Activated CD4-positive, alpha-beta T cell treated with anti-CD3 and anti-CD28 coated beads, Interleukin-10, Interleukin-2, amounts not matched to agents 100 ng/mL and 50 ng/mL, durations not matched to agents 16 hours and 8 hours (primary cell): ENCODE data around the gene WNT7B.
"Not testable (repeated sequence)": the region's sequence is repeated elsewhere in the genome, so short reads cannot be mapped to it uniquely, and the experiment has no call there.

ENCODE experiments used
- DNase-seq: peaks from one replicate; pipeline ENCODE4 v3.0.0-alpha.2; 2020

The WNT7B gene

DNA sequence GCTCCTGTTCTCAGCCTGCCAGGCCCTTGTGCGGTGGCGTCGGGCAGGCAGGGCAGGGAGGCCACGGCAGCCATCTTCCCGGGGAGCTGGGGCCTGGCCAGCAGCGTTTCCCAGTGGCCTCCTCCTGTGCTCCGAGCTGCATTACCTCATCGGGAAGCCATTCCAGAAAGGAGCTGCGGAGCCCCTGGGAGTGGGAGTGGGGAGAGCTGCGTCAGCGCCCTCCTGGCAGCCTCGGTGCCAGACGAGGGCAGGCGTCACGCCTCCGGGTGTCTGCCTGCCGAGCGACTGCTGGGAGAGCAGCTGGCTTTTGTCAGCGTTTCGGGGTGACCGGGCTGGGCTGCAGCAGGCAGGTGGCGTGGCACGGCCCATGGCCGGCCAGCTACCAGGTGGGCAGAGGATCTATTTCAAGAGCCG lies 30.9 kb upstream of the WNT7B start:
- no peak for DNase-seq

DNA sequence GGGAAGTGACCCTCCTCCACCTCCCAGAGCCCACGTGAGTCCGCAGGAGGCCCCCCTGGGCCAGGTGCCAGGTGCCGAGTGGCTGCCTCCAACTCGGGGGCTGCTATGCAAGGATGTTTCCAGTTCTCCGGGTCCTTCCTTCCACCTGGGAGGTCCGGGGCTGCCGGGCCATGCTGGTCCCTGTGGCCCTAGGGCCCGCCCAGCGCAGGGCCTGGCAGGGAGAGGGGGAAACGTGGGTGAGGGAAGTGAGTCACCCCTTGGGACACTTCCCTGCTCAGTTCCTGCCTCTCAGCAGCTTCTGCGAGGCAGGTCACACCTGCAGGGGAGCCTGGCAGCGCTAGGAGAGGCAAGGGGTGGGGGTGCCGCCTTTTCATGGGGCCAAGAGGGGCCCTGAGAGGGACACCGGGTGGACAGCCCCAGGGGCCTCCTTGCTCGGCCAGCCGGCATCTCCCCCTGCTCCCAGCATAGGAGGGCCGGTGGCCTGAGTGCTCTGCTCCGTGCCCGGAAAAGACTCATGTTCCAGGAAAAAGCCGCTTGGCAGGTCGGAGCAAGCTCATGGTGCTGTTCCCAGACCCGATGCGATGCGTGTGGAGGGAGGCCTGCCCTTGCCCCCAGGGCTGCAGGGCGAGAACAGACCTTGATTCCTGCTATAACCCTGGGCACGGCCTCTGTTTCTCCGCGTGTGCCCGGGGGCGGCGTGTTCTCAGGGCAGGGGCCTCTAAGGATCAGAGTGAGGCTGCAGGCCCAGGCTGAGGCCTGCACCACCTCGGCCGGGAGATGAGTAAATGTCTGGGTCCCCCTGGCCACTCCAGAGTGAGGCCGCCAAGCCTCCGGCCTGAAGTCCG lies 30.3 kb upstream of the WNT7B start:
- DNase-seq = peak; percentile 23

DNA sequence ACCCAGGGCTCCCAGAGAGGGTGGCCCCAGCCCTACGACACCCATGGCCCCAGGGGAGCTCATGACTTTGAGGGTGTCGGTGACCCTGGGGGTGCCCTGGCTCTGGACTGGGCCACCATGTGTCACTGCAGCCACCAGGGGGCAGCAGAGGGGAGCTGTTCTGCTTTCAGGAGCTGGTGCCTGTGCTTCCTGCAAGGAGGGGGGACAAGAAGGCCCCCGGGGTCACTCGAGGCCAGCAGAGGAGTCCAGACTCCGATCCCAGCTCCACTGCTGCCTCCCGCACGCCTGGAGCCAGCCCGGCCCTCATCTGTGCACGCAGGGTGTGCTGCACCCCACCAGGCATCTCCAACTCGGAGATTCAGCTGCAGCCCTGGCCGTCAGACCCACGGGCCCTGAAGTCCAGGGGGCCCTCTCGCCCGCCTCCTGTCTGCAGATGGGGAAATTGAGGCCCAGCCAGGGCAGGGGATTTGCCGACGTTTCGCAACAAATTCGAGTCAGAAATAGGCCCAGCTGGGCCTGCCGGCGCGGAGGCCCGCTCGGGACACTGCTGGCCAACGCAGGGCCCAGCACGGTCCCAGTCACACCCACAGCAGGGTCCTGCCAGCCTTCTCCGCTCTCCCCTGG lies 29.5 kb upstream of the WNT7B start:
- DNase-seq = peak; percentile 86

DNA sequence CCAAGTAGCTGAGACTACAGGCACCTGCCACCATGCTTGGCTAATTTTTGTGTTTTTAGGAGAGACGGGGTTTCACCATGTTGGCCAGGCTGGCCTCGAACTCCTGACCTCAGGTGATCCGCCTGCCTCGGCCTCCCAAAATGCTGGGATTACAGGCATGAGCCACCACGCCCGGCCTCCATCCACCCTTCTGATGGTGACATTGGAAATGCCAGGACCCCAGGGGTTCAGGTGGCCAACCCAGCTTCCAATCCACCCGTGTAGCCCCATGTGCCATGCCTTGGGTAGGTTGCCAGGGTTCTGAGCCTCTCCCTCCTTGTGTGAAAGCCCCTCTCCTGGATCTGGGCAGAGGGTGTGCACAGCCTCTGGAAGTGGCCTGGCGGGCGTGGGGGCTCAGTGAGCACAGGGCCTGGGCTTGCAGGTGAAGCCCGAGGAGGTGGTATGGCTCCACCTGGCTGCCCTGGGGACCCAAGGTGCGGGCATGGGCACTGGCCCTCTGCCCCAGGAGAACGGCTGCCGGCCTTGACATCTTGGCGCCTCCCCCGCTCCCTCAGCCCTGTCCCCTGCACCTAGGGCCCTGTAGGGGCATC lies 28.2 kb upstream of the WNT7B start:
- not testable (repeated sequence) for DNase-seq

DNA sequence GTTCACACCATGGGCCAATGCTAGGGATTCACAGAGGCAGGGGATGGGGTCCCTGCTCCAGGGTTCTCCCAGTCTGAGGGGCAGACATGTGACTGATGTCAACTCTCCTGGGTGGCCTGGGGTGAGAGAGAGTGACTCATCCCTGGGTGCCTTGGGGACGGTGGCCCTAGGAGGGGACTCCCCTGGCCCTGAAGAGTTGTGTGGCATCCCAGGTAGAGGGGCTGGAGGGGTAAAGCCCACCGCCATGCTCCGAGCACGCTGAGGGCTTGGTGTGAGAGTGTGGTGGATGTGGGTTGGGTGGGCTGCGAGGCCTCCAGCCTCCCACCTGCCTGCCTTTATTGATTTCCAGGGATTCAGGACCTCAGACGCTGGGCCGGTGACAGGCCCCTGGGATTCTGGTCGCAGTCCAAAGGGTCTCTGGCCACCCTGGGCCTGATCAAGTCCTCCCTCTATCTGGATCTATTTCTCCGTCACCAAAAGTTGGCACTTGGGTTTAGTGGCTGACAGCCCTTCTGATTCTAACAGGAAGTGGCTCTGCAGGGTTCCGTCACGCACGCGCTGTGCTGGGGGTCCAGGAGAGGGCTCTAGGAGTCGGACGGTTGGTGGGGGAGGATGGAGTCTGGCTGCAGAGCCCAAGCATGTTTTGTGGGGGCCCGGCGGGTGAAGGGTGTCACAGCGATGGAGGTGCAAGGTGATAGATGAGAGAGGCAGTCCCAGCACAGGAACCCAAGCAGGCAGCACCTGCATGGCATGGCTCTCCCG lies 27.3 kb upstream of the WNT7B start:
- DNase-seq = no peak

DNA sequence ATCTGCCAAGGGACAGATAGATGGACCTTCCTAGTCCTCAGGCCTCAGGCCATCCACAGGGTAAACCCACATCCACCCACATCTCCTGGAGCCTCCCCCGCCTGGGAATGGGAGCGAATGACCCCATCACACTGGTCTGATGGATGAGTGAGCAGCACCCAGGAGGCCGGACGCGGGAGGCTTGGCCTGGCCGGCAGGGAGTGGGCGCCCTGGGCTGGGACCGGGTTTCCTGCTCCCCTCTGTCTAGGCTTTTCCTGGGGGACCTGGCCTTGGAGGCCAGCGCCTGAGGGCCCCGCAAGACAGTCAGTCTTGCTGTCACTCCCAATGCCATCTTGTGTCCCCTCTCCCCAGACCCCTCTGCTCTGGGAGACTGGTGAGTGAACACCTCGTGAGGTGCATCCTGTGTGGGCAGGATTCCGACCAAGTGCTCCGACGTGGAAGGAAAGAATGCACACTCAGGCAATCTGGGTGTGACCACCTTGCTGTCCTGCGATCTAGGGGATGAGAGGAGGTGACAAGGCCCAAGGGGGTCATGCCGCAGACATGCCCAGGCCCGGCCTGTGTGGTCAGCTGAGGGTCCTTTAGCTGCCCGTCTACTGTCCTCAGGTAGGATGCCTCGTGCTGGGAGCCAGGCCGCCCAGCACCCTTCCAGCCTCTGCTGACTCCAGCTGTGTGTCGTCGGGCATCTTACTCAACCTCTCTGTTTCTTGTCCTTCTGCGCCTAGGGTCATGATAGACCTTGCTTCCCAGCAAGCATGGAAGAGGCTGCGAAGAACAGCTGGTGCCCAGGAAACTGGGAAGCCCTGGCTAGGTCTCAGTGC lies 26.5 kb upstream of the WNT7B start:
- DNase-seq = no peak

DNA sequence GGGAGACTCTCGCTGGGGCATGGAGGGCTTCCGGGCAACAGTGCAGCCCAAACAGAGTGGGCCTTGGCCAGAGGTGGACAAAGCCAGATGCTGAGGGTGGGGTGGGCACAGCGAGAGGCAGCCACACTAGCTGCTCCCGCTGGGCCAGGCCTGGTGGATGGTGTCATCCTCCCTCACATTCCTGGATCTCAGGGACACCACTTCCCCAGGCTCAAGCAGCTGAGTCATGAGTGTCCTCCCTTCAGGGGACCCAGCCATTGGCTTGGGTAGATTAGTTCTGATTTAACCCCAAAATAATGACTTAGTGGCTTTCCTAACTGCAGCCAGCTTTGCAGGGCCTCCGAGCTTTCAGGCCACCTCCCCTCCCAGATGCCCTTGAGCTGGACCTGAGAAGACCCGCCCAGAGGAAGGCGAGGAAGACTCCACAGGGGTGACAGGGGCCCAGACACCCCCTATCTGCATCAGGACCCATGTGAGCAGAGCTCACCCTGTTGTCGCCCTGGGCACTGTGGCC lies 25.9 kb upstream of the WNT7B start:
- DNase-seq = no peak

DNA sequence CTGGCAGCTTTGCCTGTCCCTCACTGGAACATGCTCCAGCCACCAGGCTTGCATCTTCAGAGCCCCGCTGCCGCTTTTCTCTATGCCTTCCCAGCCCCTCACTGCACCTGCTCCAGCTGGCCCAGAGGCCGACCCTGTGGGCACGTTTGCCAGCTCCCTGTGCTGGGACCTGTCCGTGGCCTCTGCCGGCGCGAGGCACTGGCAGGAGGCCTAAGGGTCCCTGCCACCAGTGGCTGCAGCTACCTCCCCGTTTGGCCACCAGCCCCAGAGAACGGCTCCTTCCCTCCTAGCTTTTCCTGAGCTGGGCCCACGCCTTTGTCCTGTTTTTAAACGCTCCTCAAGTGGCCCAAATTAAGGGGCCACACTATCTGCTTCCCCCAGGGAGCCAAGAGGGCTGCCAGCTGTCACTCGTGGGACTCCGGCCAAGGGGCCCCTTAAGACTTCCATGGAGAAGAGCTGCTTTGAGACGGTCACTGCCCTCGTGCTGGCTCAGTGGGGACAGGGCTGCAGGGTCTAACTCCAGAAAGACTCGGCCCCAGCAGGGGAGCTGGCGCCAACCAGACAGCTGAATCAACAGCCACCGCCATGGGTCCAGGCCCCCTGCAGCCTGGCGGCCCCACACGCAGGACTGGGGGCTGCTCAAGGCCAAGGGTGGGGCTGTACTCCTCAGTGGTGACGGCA lies 24.6 kb upstream of the WNT7B start:
- no peak for DNase-seq

DNA sequence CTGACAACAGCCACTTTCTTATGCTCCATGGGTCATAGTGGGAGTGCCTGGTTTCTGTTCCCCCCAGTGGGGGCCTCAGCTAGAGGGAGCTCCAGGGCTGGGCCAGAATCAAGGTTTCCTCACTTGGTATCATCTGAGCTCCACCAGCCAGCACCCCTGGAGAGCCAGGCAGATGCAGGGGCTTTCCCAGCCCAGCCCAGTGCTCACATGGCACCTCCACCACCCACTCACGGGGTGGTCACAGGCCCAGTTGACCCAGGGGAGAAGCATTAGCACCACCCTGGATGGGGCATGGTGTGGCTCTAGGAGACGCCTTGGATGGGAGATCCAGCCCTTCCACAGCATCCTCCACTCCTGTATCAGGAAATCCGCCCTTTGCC lies 24.1 kb upstream of the WNT7B start:
- no peak for DNase-seq

DNA sequence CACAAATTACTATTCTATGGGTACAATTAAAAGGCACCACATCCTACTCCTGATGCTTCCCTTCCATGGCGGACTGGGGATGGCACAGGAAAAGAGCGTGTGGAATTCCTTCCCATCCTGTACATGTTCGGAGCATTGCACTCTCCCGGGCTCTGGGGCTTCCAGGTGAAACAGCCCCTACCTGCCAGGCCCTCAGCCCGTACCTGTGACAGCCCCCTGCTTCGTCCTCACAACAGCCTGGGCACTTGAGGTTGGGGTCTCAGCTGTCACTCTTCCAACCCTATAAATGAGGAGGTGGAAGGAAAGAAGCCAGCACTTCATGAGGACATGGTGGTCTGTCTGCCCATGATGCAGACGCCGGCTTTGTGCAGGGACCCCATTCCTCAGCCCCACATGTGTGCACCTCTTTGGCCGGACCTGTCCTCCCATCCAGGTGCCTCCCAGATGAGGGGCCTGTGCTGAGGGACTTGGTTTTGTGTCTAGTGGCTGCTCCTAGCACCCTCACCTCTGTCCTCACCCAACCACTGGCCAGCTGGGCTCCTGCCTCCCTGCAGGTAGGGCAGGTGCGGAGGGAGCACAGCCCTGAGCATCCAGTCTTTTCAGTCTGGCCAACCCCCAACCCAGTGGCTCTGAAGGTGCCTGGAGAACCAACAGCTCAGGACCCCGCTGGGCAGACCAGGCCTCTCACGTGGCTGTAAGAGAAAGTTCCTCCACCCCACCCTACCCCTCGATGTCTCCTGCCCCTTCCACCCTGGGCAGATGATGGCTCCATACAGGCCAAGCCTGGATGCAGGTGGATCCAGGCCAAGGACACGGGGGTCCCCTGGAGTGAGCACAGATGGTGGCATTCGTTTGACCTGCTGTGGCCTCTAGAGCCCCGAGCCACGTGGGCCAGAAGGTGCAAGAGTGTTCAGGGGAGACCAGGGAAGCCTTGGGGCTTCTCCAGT lies 23.4 kb upstream of the WNT7B start:
- no peak for DNase-seq

DNA sequence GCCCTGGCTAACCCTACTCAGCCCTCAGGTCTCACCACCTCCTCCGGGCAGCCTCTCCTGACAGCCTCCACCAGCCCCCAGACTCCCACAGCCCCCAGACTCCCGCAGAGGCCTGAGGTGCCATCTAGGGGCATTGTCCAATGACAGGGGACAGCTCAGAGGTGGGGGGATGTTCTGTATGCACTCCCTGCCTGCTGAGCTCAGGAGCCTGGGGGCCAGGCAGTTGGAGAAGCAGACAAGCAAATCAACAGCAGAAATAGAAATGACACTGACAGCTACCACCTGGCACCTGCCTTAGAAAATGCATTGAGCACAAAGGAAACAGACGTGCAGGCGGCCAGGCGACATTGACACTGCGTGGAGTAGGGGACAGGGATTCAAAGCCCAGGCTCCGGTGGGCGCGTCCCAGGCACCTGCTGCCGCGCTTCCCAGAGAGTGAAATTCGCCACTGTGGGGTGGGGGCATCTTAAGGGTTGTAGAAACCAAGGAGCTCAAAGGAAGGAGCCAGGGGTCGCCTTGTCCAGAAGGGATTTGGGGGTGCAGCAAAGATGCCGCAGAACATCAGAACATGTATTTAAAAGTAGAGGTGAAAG lies 22.5 kb upstream of the WNT7B start:
- DNase-seq = no peak

DNA sequence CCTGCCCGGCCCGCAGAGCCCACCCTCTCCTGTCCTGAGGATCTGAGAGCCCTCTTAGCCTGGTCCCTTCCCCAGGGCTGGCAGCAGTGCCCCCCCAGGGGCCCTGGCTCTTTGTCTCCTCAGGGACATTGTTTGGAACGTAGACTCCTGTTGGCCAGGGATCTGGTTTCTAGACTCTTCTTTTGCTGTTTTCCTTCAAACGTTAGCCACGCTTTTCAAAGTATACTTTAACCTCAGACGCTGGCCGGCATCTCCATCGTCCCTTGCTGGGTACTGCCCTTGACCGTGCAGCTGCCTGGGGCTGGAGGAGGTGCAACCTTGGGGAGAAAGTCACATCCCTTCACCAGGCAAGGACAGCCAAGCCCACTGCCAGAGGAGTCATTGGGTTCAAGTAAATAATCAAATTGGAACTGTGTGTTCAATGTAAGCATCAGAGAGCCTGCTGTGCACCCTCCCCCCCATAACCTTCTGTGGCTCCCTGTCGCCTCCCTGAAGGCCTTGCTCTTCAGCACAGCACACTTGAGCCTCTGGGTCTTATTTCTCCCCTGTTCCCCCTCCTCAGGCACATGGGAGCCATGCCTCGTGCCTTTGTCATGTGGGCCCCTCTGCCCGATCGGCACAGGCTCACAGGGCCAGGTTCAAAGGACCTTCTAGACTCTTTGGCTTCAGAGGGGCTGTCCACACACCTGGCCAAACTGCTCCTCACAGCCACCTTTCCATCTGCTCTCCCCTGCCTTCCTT lies 21.8 kb upstream of the WNT7B start:
- DNase-seq = no peak

DNA sequence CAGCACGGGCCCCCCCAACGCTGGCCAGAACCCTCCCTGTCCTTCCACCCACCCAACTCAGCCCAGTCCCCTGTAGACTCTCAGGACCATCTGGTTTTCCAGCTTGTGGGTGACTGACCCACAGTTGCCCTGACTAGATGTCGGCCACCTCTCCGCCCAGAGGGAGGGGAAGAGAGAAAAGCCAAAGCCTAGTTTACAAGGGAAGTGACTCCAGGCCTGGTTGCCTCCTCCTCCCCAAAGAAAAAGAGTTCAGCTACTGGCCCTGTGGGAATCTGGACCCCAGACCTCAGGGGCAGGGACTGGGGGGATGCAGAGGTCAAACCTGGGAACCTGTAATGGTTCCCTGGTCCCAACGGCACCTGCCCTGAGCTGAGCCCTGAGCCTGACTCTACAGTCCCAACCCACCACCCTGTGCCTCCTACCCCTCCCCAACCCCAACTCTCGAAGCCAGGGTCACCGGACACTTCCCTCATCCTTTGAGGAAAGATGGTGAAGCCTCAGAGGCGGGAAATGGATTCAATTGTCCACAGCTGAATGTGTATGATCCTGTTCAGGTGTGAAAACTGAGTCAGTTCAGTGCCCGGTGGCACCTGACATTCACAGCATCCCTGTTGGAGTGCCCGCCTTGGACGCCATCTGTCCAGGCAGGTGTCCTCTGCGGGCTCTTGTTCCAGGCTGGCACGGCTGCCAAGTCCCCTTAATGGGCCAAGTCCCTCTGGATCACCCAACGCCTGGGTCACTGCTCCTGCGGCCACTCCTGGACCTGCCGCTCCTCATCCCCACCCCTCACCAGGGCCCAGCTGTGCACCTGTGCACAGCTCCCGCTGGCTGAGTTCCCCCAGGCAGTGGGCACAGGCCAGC lies 21.0 kb upstream of the WNT7B start:
- no peak for DNase-seq

DNA sequence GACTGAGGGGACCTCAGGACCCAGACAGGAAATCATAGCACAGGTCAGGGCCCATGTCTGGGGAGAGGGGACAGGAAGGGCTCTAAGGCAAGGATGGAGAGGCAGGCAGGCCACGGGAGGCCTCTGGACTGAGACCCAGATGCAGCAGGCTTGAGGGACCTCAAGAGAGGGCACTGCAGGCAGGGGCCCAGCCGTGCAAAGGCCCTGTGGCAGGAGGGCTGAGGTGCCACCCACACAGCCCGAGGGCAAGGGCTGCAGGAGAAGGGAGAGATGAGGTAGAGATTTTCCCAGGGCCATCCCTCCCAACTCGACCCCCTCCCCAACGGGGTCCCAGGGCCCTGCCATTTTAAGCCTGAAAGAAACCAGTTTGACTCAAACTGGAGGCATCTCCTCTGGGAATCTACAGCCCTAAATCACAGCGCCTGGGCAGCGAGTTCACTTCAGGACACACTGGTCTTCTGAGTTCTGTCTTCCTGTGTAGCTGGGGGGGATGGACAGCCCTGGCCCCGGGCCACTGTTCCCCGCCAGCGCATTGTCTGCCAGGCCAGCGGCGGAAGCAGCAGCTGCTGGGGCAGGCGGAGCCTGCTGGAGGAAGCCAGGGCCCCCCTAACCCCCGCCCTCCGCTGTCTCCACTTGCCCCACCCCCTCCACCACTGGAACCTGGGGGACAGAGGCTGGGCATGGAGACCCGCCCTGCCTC lies 20.3 kb upstream of the WNT7B start:
- no peak for DNase-seq

DNA sequence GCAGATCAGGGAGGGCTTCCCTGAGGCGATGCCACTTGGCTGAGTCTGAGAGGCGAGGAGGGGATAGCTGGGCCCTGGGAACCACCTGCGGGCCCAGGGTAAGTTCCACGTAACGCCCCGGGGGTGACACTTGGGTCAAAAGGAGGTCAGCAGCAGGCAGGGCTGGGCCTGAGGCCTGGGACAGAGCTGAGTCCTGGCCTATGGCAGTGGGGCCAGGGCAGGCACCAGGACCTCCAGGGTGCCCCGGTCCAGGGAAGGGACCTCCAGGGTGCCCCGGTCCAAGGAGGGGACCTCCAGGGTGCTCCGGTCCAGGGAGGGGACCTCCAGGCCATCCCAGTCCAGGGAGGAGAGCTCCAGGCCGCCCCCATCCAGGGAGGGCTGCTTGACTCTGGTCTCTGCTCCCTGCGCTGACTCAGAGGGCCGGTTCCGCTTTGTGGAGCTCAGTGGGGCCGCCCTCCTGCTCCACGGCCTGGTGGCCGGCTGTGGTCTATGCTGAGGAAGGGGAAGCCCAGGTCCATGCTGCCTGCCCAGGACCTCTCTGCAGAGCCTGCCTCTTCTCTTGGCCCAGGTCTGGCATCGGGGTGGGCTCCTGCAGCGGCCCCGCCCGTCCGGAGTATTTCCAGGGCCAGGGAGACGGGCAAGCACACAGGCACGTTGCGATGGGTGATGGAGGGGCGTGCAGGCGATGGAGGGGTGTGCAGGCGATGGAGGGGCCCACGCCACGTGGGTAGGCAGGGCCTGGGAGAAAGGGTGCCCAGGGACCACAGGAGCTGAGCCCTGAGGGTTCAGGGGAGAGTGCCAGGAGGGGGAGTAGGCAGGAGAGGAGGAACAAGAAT lies 19.5 kb upstream of the WNT7B start:
- no peak for DNase-seq

DNA sequence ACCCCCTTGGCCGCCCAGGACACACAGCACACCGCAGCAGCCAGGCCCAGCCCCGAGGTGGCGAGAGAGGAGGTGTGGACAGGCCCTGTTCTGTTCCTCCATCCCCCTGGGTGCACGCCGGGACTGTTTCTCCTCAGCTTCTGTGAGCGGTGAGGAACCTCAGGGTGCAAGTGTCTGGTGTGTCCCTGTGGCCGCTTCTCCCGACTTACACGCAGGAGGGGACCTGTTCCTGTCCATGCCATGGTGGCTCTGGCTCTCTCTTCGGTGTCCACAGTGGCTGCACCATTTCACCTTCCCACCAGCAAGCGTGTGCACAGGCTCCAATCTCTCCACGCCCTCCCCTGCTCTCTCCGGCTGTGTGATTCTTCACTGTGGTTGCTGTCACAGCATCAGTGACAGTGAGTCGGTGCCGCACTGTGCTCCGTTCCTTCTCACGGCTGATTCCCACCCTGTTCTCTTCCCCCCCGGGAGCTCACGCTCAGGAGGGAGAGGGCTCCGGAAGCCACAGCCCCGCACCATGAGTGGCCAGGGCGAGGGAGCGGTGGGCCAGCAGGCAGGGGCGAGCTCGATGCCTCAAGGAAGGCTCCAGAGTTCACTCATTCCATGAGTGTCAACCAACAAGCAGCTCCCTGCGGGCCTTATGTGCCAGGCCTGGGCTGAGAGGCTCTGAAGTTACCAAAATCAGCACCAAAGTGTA lies 18.6 kb upstream of the WNT7B start:
- DNase-seq = no peak
